Activated CD8-positive, alpha-beta T cell treated with anti-CD3 and anti-CD28 coated beads, Interleukin-2, amount 10 ng/mL, durations not matched to agents 7 days and 5 days (primary cell): ENCODE measurements around the gene HDAC2. TPM values are rescaled to one million over a fixed set of nuclear protein-coding genes. Genes with fewer than 3 reads are reported as not detected.

ENCODE experiments used
- total RNA-seq, 2 experiments: library from RNA; stranded (reverse); gene quantifications; one replicate each; pipeline ENCODE4 v1.2.3, GENCODE V29; 2021

Gene HDAC2
- total RNA-seq, 2 experiments from 2014 or later = 66.8 to 75.7 TPM

Other genes with a start within 250 kb of the HDAC2 start
- under 1 TPM; 0.05 to 0.08 TPM for gene MARCKS, start 113.8 kb downstream of the HDAC2 start, total RNA-seq